Right lobe of liver (tissue), 4 donors: ENCODE measurements around the gene PWP2.
"Not testable (repeated sequence)": the region's sequence is repeated elsewhere in the genome, so short reads cannot be mapped to it uniquely, and the experiment has no call there.

ENCODE experiments used
- POLR2A ChIP-seq: fragments of 450-650 bp; IDR thresholded peaks from one replicate; pipeline ENCODE4 v1.6.1; 2017; ENCODE audit warnings: antibody characterized with exemption, mild to moderate bottlenecking
- TF ChIP-seq, protein P1 (sequence below), 4 donors: fragments of 200-600 bp in 3 of 4; fragments of 450-650 bp in 1 of 4; IDR thresholded peaks; one replicate each; pipeline versions ENCODE4 v1.5.1 to v1.8.0; 2016 to 2022; ENCODE audit warnings: antibody characterized with exemption in 4 of 4, mild to moderate bottlenecking in 2 of 4
- donor health status: DM: no; HTN: no; CAD: no.
- donor health status: DM: no; HTN: no; CAD: no.
- donor health status: DM: no; HTN: yes; CAD: no.

GRCh38 chr21:44143996-44144395, 36.8 kb downstream of the PWP2 start:
- TF ChIP-seq, protein P1, sequence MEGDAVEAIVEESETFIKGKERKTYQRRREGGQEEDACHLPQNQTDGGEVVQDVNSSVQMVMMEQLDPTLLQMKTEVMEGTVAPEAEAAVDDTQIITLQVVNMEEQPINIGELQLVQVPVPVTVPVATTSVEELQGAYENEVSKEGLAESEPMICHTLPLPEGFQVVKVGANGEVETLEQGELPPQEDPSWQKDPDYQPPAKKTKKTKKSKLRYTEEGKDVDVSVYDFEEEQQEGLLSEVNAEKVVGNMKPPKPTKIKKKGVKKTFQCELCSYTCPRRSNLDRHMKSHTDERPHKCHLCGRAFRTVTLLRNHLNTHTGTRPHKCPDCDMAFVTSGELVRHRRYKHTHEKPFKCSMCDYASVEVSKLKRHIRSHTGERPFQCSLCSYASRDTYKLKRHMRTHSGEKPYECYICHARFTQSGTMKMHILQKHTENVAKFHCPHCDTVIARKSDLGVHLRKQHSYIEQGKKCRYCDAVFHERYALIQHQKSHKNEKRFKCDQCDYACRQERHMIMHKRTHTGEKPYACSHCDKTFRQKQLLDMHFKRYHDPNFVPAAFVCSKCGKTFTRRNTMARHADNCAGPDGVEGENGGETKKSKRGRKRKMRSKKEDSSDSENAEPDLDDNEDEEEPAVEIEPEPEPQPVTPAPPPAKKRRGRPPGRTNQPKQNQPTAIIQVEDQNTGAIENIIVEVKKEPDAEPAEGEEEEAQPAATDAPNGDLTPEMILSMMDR (IDR thresholded peaks at IDR 0.05) = not testable (repeated sequence)
- TF ChIP-seq POLR2A = not testable (repeated sequence)
